ENCODE results near the gene TP63.

The TP63 gene

GRCh38 chr3:189871418-189871817, 240.2 kb downstream of the TP63 start:
- no peak for DNase-seq

- no peak for DNase-seq
Observed at GRCh38 chr3:189883113-189883753, 252.0 kb downstream of the TP63 start.

GRCh38 chr3:189890496-189890895, 259.3 kb downstream of the TP63 start:
- no peak for DNase-seq

GRCh38 chr3:189896533-189896932, 265.3 kb downstream of the TP63 start:
- no peak for DNase-seq

GRCh38 chr3:189897406-189897805, 266.2 kb downstream of the TP63 start:
- DNase-seq: no peak

- DNase-seq: no peak
Observed at GRCh38 chr3:189898559-189899153, 267.5 kb downstream of the TP63 start.

- no peak for DNase-seq
Observed at GRCh38 chr3:189899186-189899585, 268.0 kb downstream of the TP63 start.

- no peak for DNase-seq
Observed at GRCh38 chr3:189900578-189900977, 269.4 kb downstream of the TP63 start.

GRCh38 chr3:189901481-189901880, 270.3 kb downstream of the TP63 start:
- DNase-seq: no peak

GRCh38 chr3:189902230-189903186, 271.3 kb downstream of the TP63 start:
- DNase-seq: no peak

- DNase-seq: no peak
Observed at GRCh38 chr3:189903562-189904250, 272.5 kb downstream of the TP63 start.

GRCh38 chr3:189907803-189908202, 276.6 kb downstream of the TP63 start:
- no peak for DNase-seq

- DNase-seq: no peak
Observed at GRCh38 chr3:189908646-189909045, 277.5 kb downstream of the TP63 start.

- DNase-seq: no peak
Observed at GRCh38 chr3:189909139-189909538, 277.9 kb downstream of the TP63 start.

GRCh38 chr3:189909573-189909972, 278.4 kb downstream of the TP63 start:
- no peak for DNase-seq

GRCh38 chr3:189911001-189911400, 279.8 kb downstream of the TP63 start:
- peak in 1 of 3 experiments; percentile 43 for DNase-seq

- DNase-seq: no peak
Observed at GRCh38 chr3:189914799-189915198, 283.6 kb downstream of the TP63 start.

GRCh38 chr3:189921770-189922169, 290.6 kb downstream of the TP63 start:
- DNase-seq: no peak

GRCh38 chr3:189927975-189928895, 297.0 kb downstream of the TP63 start:
- DNase-seq: no peak

GRCh38 chr3:189936201-189936945, 305.2 kb downstream of the TP63 start:
- no peak for DNase-seq

Measured in NCI-H1417 (cell line).